Gastrocnemius medialis (tissue), 4 donors: ENCODE data around the gene RPP21. TPM values are rescaled to one million over a fixed set of nuclear protein-coding genes. Genes with fewer than 3 reads are reported as not detected.

ENCODE experiments used
- ATAC-seq, 2 donors: fragments of 150-250 bp; one replicate each; pipeline ENCODE4 v1.9.1; 2016
- DNase-seq, 2 donors: peaks; one replicate each; pipeline ENCODE4 v3.0.0-alpha.2; 2019
- H3K27ac ChIP-seq, 4 donors: fragments of 200-600 bp; sonication (generic); 1 replicate in 1 of 4; 2 replicates in 3 of 4; pipeline ENCODE4 v1.5.1; 2016 to 2018; ENCODE audit warnings: mild to moderate bottlenecking in 2 of 4, moderate library complexity in 1 of 4
- H3K27me3 ChIP-seq, 3 donors: fragments of 200-600 bp; sonication (generic) in 2 of 3; 1 replicate in 1 of 3; 2 replicates in 2 of 3; pipeline versions ENCODE4 v1.5.1 to v1.6.0; 2016 to 2019; ENCODE audit warnings: mild to moderate bottlenecking in 1 of 3, moderate library complexity in 1 of 3
- H3K36me3 ChIP-seq, 2 donors: fragments of 200-600 bp; sonication (generic) in 1 of 2; one replicate each; pipeline ENCODE4 v1.5.1; 2017 to 2018
- H3K4me1 ChIP-seq, 2 donors: fragments of 200-600 bp; sonication (generic) in 1 of 2; one replicate each; pipeline ENCODE4 v1.5.1; 2016 to 2017; ENCODE audit warnings: mild to moderate bottlenecking in 2 of 2
- H3K4me3 ChIP-seq, 4 donors: fragments of 200-600 bp; sonication (generic) in 3 of 4; 1 replicate in 1 of 4; 2 replicates in 3 of 4; pipeline ENCODE4 v1.5.1; 2016 to 2019; ENCODE audit warnings: mild to moderate bottlenecking in 2 of 4
- H3K9me3 ChIP-seq, 3 donors: fragments of 200-600 bp; sonication (generic) in 2 of 3; 1 replicate in 1 of 3; 2 replicates in 2 of 3; pipeline ENCODE4 v1.5.1; 2016 to 2019
- POLR2A ChIP-seq, 2 donors: fragments of 450-650 bp; IDR thresholded peaks; one replicate each; pipeline ENCODE4 v1.6.1; 2017; ENCODE audit warnings: antibody characterized with exemption in 2 of 2, mild to moderate bottlenecking in 2 of 2, moderate library complexity in 2 of 2
- in situ Hi-C, 4 donors: fragments of 200-750 bp; cut with MboI; loops; one replicate each; pipeline versions ENCODE4 v1.15.0 to v1.8.0; 2017; ENCODE audit warnings: low sequenced_read_pairs in 4 of 4
- intact Hi-C: fragments of 100-400 bp; cut with DNase I; formaldehyde crosslinking; loops from one replicate; pipeline ENCODE4 v1.15.1; 2023; ENCODE audit warnings: low total_unique reads
- total RNA-seq, 4 donors: library from RNA; depleted of rRNA; stranded (reverse); fragments of >200 nt; gene quantifications; one replicate each; pipeline versions ENCODE4 v1.1.0 to v1.2.3, GENCODE V29; 2016
- TF ChIP-seq, protein P1 (sequence below), 5 experiments: fragments of 450-650 bp in 3 of 5; fragments of 200-600 bp in 2 of 5; sonication (generic) in 2 of 5; IDR thresholded peaks in 4 of 5; conservative IDR thresholded peaks in 1 of 5; 1 replicate in 4 of 5; 2 replicates in 1 of 5; pipeline ENCODE4 v1.5.1; 2016 to 2019; ENCODE audit warnings: antibody characterized with exemption in 5 of 5, mild to moderate bottlenecking in 3 of 5, moderate library complexity in 3 of 5

RPP21 gene
- total RNA-seq, 4 donors from 2014 or later = 44.5 to 103 (median 85.4) TPM

DNA sequence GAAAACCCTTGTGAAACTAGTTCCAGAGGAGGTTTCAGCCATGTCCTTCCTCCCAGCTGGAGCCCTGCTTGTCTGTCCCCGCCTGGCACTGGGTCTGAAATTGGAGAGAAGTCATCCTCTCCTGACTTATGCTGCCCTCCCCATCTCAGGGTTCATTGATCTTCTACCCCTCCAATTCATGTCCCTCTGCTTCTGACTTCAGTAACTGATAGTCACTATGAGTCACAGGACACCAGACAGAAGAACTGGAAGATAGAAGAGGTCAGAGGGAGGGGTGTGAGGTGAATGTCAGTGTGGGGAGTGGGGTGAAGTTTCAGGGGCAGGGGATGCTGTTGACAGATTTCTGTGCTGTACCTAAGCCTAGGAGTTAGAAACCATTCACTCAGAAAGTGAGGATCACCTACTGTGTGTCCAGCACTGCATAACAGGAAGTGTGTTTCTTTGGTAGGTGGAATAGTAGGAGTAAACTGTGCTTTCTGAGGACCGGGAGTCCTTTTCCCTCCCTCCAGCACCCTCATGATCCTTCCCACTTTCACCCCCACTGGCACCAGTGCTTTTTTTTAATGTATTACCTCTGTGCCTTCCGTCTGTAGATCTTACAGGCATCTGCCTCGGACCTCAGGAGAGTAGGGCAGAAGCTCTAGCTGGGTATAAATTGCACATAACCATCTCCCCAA, 627 bp upstream of the RPP21 start:
- intact Hi-C loops (loop anchor here (2.0 kb wide), 2 partner anchors 18 to 242 kb away; partner anchors contain the start of gene TRIM39), in situ Hi-C loops (loop anchor here in 2 of 4 donors (25.0 kb wide), 1 partner anchor 282 kb away; the partner anchor contains the start of genes POLR1H (in 2 of the 2) and PPP1R11 (in 2 of the 2))
- Histone ChIP-seq H3K27me3 (no peaks in the 10 kb centered on the region), H3K27ac (peak overlapping the region; percentile 91 to 95 (median 94)), H3K36me3 (peaks cover 0 to 42% of the 10 kb centered on the region in 2 donors), H3K4me3 (peak overlapping the region; percentile 81 to 99 (median 98)), H3K9me3 (no peaks in the 10 kb centered on the region), H3K4me1 (peaks cover 5 to 12% of the 10 kb centered on the region in 2 donors)
- TF ChIP-seq, protein P1, sequence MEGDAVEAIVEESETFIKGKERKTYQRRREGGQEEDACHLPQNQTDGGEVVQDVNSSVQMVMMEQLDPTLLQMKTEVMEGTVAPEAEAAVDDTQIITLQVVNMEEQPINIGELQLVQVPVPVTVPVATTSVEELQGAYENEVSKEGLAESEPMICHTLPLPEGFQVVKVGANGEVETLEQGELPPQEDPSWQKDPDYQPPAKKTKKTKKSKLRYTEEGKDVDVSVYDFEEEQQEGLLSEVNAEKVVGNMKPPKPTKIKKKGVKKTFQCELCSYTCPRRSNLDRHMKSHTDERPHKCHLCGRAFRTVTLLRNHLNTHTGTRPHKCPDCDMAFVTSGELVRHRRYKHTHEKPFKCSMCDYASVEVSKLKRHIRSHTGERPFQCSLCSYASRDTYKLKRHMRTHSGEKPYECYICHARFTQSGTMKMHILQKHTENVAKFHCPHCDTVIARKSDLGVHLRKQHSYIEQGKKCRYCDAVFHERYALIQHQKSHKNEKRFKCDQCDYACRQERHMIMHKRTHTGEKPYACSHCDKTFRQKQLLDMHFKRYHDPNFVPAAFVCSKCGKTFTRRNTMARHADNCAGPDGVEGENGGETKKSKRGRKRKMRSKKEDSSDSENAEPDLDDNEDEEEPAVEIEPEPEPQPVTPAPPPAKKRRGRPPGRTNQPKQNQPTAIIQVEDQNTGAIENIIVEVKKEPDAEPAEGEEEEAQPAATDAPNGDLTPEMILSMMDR (IDR thresholded peaks at IDR 0.05 in 4 of 5, conservative IDR thresholded peaks at IDR 0.05 in 1 of 5) = no peak
- TF ChIP-seq POLR2A (IDR thresholded peaks at IDR 0.05) = no peak
- DNase-seq (no peak), ATAC-seq (no peak)

GRCh38 chr6:30345852-30346251, 896 bp downstream of the RPP21 start:
- H3K4me3 ChIP-seq = peak overlapping the region; percentile 81 to 99 (median 98)
- no peak for ATAC-seq
- no peak for TF ChIP-seq POLR2A (IDR thresholded peaks at IDR 0.05)
- TF ChIP-seq, protein P1 (IDR thresholded peaks at IDR 0.05 in 4 of 5, conservative IDR thresholded peaks at IDR 0.05 in 1 of 5) = no peak
- no peaks in the 10 kb centered on the region for H3K9me3 ChIP-seq
- H3K27me3 ChIP-seq = no peaks in the 10 kb centered on the region
- intact Hi-C loops = loop anchor here (2.0 kb wide), 2 partner anchors 19 to 243 kb away; partner anchors contain the start of gene TRIM39
- in situ Hi-C loops = loop anchor here in 2 of 4 donors (25.0 kb wide), 1 partner anchor 284 kb away; the partner anchor contains the start of genes POLR1H (in 2 of the 2) and PPP1R11 (in 2 of the 2)
- no peak for DNase-seq
- H3K27ac ChIP-seq = peak overlapping the region in 2 of 4 donors; percentile 94 to 95
- H3K4me1 ChIP-seq = peaks cover 5 to 12% of the 10 kb centered on the region in 2 donors
- peaks cover 0 to 28% of the 10 kb centered on the region in 2 donors for H3K36me3 ChIP-seq

GRCh38 chr6:30348957-30349356, 4.0 kb downstream of the RPP21 start:
- Histone ChIP-seq H3K27me3 (peaks cover 0 to 6% (median 0%) of the 10 kb centered on the region in 3 donors), H3K4me1 (peaks cover 5 to 12% of the 10 kb centered on the region in 2 donors), H3K9me3 (no peaks in the 10 kb centered on the region), H3K27ac (no peak overlapping the region), H3K4me3 (no peak overlapping the region), H3K36me3 (peaks cover 0 to 14% of the 10 kb centered on the region in 2 donors)
- no peak for ATAC-seq
- intact Hi-C loops = no loop called here
- DNase-seq = no peak
- in situ Hi-C loops = loop anchor here in 2 of 4 donors (25.0 kb wide), 1 partner anchor 287 kb away; the partner anchor contains the start of genes POLR1H (in 2 of the 2) and PPP1R11 (in 2 of the 2)
- TF ChIP-seq, protein P1 (IDR thresholded peaks at IDR 0.05 in 4 of 5, conservative IDR thresholded peaks at IDR 0.05 in 1 of 5) = no peak
- TF ChIP-seq POLR2A (IDR thresholded peaks at IDR 0.05) = no peak

DNA sequence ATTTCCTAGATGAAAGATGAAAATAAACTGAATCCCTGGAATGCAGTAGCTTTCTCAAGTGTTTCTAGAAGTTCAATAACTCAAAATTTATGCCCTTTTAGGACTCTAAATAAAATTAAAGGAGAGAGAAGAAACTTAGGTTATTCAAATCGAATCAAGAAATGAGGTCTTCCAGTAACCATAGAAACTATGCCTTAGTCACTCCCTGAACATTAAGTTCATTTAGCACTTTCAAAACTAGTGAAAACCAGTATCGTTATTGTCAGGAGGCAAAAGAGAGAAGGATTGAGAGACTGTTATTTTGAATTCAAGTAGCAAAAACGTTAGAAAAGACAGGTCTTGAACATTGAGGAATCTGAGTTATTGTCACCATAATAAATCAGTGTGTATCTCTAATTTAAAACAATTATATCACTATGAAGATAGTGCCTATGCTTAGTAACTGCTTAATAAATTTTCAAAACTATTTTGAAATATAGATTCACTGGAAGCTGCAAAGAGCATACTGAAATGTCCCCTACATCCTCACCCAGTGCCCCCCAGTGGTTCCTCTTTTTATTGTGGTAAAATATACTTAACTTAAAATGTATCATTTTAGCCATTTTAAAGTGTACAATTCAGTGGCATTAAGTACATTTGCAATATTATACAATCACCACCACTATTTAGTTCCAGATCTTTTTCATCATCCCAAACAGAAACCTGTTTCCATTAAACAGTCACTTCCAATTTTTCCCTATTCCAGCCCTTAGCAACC, 4.6 kb downstream of the RPP21 start:
- Histone ChIP-seq H3K4me3 (no peak overlapping the region), H3K9me3 (no peaks in the 10 kb centered on the region), H3K36me3 (peaks cover 0 to 14% of the 10 kb centered on the region in 2 donors), H3K27ac (no peak overlapping the region), H3K4me1 (peaks cover 5 to 12% of the 10 kb centered on the region in 2 donors), H3K27me3 (peaks cover 0 to 7% (median 0%) of the 10 kb centered on the region in 3 donors)
- no peak for DNase-seq
- ATAC-seq = no peak
- no peak for TF ChIP-seq POLR2A (IDR thresholded peaks at IDR 0.05)
- TF ChIP-seq, protein P1 (IDR thresholded peaks at IDR 0.05 in 4 of 5, conservative IDR thresholded peaks at IDR 0.05 in 1 of 5) = no peak
- intact Hi-C loops (no loop called here), in situ Hi-C loops (loop anchor here in 2 of 4 donors (25.0 kb wide), 1 partner anchor 287 kb away; the partner anchor contains the start of genes POLR1H (in 2 of the 2) and PPP1R11 (in 2 of the 2))
